Right lobe of liver (tissue), 4 donors: Measurements from ENCODE around the gene TNS1.

Source experiments
- POLR2A ChIP-seq: fragments of 450-650 bp; IDR thresholded peaks from one replicate; pipeline ENCODE4 v1.6.1; 2017; ENCODE audit warnings: antibody characterized with exemption, mild to moderate bottlenecking
- TF ChIP-seq, protein P1 (sequence below), 4 donors: fragments of 200-600 bp in 3 of 4; fragments of 450-650 bp in 1 of 4; IDR thresholded peaks; one replicate each; pipeline versions ENCODE4 v1.5.1 to v1.8.0; 2016 to 2022; ENCODE audit warnings: antibody characterized with exemption in 4 of 4, mild to moderate bottlenecking in 2 of 4
- donor health status: DM: no; HTN: no; CAD: no.
- donor health status: DM: no; HTN: no; CAD: no.
- donor health status: DM: no; HTN: yes; CAD: no.

DNA sequence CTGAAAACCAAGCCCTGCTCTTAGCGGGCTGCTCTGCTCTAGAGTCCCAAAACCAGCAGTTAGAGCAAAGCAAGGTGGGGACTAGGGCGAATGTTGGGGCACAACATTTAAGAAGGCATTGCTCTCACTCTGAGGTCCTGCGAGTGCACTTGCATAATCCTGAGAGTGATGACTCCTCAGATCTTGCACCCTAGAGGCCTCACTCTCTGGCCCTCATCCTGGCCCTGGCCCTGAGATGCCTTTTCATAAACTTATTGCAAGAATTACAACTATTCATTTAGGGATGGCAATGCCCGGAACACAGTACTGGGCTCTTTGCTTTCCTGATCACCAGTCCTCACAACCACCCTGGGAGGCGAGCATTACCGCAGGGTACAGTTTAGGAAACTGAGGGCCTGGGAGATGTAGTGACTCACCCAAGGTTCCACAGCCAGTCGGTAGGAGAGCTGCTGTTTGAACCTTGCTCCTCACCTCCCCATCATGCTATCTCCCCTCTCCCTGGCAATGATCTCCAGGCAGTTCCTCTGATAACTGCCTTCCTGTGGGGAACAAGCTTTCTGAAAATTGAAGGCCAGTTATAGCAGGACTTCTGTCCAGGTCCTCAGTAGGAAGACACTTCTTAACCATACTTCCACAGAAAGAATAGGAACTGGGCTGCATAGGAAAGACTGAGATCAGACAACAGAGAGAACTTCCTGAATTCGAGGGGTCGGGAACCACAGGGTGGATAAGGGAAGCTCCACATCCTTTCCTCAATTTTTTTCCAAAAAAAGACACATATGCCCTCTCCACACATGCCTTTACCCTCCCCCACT, 91.3 kb downstream of the TNS1 start:
- no peak for TF ChIP-seq POLR2A
- TF ChIP-seq, protein P1, sequence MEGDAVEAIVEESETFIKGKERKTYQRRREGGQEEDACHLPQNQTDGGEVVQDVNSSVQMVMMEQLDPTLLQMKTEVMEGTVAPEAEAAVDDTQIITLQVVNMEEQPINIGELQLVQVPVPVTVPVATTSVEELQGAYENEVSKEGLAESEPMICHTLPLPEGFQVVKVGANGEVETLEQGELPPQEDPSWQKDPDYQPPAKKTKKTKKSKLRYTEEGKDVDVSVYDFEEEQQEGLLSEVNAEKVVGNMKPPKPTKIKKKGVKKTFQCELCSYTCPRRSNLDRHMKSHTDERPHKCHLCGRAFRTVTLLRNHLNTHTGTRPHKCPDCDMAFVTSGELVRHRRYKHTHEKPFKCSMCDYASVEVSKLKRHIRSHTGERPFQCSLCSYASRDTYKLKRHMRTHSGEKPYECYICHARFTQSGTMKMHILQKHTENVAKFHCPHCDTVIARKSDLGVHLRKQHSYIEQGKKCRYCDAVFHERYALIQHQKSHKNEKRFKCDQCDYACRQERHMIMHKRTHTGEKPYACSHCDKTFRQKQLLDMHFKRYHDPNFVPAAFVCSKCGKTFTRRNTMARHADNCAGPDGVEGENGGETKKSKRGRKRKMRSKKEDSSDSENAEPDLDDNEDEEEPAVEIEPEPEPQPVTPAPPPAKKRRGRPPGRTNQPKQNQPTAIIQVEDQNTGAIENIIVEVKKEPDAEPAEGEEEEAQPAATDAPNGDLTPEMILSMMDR (IDR thresholded peaks at IDR 0.05), result no peak
